GM23338 (cell line): ENCODE data around the gene RAD51B. TPM values are rescaled to one million over a fixed set of nuclear protein-coding genes. Genes with fewer than 3 reads are reported as not detected.

Experiments
- EZH2 ChIP-seq: fragments of 200-600 bp; sonication (generic); IDR thresholded peaks from one replicate; pipeline ENCODE4 v1.8.0; 2017; ENCODE audit warnings: antibody characterized with exemption, mild to moderate bottlenecking, low read depth; ENCODE audit not compliant: unreplicated experiment
- JUNB ChIP-seq: IDR thresholded peaks from one replicate; pipeline ENCODE4 v1.6.1; 2016; ENCODE audit warnings: antibody characterized with exemption; ENCODE audit not compliant: unreplicated experiment
- STAT1 ChIP-seq: IDR thresholded peaks from one replicate; pipeline ENCODE4 v1.6.1; 2016; ENCODE audit warnings: antibody characterized with exemption; ENCODE audit not compliant: unreplicated experiment
- ZNF114 ChIP-seq: fragments of 250-450 bp; sonication (Bioruptor Pico); IDR thresholded peaks from 2 replicates; pipeline ENCODE4 v1.5.0; 2020; ENCODE audit warnings: mild to moderate bottlenecking, moderate library complexity
- polyA plus RNA-seq: library from polyadenylated mRNA; unstranded; fragments of >200 nt; fragmentation: Nextera tagmentation; extraction: Ambion mirVana; gene quantifications from 2 replicates; pipeline ENCODE4 v1.2.1, GENCODE V29; 2016
- total RNA-seq: library from RNA; depleted of rRNA; stranded (reverse); fragments of >200 nt; shearing (Covaris generic); gene quantifications from 2 replicates; pipeline ENCODE4 v1.2.3, GENCODE V29; 2014
- TF ChIP-seq, protein P1 (sequence below): fragments of 250-450 bp; sonication (Bioruptor Pico); IDR thresholded peaks from 2 replicates; pipeline ENCODE4 v1.5.0; 2020; ENCODE audit warnings: mild to moderate bottlenecking, moderate library complexity
- TF ChIP-seq, protein P2 (sequence below): IDR thresholded peaks from one replicate; pipeline ENCODE4 v1.6.1; 2018; ENCODE audit warnings: antibody characterized with exemption; ENCODE audit not compliant: unreplicated experiment

The RAD51B gene
- total and polyA plus RNA-seq, 2 experiments from 2014 or later: 15.7 to 29.1 TPM

DNA sequence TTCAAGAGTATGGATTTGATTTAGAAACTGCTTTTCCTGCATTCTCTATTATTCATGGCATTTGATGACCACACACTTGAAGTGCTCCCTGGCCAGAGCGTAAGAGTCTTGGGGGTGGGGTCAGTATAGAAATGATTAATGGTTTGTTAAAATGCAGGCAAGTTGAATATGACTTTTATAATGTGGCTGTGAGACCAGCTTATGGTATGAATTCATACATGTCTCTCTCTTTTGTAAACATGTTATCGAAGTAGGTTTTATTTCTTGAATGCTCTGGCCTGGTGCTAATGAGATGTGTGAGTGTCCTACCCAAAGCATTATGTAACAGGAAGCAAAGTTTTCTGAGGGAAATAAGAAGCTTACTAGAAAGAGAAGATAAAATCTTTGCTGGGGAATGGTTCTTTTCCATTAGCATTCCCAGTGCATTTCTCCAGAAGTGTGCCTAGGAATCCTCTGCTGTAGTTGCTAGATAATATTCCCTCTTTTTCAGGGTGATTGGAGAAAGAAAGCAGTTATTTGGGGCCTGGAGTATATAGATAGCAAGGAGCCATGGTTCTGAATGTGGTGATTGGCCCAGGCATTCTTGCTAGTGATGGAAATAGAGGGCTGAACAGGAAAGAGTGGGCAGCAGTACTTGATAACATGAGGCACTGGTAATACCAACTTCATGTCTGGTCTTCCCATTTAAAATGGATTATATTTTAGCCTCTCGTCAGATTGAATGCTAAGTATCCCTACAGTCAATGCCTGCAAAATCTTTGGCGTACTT lies 289.7 kb downstream of the RAD51B start (continued):
- TF ChIP-seq, protein P1, sequence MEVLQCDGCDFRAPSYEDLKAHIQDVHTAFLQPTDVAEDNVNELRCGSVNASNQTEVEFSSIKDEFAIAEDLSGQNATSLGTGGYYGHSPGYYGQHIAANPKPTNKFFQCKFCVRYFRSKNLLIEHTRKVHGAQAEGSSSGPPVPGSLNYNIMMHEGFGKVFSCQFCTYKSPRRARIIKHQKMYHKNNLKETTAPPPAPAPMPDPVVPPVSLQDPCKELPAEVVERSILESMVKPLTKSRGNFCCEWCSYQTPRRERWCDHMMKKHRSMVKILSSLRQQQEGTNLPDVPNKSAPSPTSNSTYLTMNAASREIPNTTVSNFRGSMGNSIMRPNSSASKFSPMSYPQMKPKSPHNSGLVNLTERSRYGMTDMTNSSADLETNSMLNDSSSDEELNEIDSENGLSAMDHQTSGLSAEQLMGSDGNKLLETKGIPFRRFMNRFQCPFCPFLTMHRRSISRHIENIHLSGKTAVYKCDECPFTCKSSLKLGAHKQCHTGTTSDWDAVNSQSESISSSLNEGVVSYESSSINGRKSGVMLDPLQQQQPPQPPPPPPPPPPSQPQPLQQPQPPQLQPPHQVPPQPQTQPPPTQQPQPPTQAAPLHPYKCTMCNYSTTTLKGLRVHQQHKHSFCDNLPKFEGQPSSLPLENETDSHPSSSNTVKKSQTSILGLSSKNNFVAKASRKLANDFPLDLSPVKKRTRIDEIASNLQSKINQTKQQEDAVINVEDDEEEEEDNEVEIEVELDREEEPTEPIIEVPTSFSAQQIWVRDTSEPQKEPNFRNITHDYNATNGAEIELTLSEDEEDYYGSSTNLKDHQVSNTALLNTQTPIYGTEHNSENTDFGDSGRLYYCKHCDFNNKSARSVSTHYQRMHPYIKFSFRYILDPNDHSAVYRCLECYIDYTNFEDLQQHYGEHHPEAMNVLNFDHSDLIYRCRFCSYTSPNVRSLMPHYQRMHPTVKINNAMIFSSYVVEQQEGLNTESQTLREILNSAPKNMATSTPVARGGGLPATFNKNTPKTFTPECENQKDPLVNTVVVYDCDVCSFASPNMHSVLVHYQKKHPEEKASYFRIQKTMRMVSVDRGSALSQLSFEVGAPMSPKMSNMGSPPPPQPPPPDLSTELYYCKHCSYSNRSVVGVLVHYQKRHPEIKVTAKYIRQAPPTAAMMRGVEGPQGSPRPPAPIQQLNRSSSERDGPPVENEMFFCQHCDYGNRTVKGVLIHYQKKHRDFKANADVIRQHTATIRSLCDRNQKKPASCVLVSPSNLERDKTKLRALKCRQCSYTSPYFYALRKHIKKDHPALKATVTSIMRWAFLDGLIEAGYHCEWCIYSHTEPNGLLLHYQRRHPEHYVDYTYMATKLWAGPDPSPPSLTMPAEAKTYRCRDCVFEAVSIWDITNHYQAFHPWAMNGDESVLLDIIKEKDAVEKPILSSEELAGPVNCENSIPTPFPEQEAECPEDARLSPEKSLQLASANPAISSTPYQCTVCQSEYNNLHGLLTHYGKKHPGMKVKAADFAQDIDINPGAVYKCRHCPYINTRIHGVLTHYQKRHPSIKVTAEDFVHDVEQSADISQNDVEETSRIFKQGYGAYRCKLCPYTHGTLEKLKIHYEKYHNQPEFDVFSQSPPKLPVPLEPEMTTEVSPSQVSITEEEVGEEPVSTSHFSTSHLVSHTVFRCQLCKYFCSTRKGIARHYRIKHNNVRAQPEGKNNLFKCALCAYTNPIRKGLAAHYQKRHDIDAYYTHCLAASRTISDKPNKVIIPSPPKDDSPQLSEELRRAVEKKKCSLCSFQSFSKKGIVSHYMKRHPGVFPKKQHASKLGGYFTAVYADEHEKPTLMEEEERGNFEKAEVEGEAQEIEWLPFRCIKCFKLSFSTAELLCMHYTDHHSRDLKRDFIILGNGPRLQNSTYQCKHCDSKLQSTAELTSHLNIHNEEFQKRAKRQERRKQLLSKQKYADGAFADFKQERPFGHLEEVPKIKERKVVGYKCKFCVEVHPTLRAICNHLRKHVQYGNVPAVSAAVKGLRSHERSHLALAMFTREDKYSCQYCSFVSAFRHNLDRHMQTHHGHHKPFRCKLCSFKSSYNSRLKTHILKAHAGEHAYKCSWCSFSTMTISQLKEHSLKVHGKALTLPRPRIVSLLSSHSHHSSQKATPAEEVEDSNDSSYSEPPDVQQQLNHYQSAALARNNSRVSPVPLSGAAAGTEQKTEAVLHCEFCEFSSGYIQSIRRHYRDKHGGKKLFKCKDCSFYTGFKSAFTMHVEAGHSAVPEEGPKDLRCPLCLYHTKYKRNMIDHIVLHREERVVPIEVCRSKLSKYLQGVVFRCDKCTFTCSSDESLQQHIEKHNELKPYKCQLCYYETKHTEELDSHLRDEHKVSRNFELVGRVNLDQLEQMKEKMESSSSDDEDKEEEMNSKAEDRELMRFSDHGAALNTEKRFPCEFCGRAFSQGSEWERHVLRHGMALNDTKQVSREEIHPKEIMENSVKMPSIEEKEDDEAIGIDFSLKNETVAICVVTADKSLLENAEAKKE (CRISPR knock-in tag): no peak
- TF ChIP-seq JUNB: no peak
- TF ChIP-seq EZH2: no peak
- TF ChIP-seq, protein P2, sequence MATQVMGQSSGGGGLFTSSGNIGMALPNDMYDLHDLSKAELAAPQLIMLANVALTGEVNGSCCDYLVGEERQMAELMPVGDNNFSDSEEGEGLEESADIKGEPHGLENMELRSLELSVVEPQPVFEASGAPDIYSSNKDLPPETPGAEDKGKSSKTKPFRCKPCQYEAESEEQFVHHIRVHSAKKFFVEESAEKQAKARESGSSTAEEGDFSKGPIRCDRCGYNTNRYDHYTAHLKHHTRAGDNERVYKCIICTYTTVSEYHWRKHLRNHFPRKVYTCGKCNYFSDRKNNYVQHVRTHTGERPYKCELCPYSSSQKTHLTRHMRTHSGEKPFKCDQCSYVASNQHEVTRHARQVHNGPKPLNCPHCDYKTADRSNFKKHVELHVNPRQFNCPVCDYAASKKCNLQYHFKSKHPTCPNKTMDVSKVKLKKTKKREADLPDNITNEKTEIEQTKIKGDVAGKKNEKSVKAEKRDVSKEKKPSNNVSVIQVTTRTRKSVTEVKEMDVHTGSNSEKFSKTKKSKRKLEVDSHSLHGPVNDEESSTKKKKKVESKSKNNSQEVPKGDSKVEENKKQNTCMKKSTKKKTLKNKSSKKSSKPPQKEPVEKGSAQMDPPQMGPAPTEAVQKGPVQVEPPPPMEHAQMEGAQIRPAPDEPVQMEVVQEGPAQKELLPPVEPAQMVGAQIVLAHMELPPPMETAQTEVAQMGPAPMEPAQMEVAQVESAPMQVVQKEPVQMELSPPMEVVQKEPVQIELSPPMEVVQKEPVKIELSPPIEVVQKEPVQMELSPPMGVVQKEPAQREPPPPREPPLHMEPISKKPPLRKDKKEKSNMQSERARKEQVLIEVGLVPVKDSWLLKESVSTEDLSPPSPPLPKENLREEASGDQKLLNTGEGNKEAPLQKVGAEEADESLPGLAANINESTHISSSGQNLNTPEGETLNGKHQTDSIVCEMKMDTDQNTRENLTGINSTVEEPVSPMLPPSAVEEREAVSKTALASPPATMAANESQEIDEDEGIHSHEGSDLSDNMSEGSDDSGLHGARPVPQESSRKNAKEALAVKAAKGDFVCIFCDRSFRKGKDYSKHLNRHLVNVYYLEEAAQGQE: no peak
- no peak for TF ChIP-seq ZNF114 (CRISPR knock-in tag)
- TF ChIP-seq STAT1: no peak
